NCI-H345 treated with DMSO at 0.1 percent for 48 hours (cell line): ENCODE measurements around the gene CELF4.

ENCODE experiments used
- DNase-seq: peaks from one replicate; lab custom pipeline; 2025; ENCODE audit not compliant: unreplicated experiment; lab: John Stamatoyannopoulos, UW

The CELF4 gene

DNA sequence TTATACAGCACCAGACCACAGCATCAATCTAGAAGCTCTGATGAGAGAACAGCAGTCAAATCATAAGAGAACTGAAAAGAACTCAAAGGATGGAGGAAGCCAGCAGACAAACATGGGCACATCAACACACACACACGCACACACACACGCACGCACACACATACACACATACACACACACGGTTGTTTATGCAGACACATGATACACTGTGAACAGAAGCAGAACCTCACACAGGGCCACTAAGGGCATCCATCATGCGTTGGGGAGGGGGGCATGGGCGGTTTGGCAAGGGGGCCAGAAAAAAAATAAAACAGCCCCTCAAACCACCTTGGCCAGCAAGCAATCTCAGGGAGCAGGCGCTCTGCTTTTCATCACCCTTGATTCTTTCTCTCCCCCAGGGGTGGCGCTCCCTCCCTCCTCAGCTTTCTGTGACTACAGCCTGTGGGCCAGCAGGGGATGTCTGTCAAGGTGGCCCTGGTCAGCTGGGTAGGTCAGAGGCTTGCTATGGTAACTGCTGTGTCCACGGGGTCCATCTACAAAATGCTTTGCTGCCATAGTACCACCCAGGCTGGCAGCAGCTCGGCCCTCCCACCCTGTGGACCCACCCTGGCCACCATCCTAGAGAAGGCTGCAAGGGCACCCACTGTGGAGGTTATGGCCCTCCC is 318.0 kb downstream of the CELF4 start:
- DNase-seq: no peak

DNA sequence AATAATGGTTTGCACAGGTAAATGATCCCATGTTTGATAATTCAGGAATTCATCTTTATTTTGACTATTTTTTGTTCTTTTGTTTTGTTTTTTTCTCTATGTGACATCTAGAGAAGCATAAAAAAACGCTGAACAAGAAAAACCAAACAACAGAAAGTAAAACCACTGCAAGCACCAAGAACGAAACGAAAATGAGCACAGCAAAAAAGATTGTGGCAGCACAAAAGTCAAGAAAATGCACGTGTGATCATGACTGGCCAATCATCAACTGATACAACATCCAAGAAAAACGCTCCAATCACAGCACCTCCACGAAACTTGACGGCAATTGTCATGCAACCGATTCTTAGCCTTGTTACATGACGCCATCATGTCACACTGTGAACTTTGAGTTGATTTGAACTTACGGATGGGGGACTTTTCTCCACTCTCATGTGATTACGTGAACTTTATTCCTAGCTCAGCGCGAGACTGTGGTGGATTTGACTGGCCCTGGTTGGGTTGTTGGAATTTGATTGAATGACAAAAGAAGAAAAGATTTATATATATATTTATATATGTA is 318.7 kb downstream of the CELF4 start:
- no peak for DNase-seq

DNA sequence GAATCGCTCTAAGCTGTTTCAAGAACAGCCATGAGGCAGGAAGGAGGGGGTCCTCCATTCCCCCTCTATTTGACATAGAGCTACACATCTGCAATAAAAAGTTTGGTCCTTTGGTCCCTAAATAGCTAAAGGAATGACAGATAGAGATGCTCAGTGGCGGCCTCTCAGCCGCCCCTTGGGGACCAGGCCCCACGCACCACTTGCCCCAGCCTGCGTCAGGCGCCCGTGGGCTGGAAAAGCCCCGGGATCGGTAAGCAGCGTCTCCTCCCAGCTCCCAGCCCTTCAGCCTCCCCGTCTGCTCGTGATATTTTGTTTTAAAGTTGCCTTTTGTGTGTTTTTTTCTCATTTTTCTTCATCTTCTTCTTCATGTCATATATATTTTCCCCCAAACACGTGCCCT is 321.0 kb downstream of the CELF4 start:
- no peak for DNase-seq

DNA sequence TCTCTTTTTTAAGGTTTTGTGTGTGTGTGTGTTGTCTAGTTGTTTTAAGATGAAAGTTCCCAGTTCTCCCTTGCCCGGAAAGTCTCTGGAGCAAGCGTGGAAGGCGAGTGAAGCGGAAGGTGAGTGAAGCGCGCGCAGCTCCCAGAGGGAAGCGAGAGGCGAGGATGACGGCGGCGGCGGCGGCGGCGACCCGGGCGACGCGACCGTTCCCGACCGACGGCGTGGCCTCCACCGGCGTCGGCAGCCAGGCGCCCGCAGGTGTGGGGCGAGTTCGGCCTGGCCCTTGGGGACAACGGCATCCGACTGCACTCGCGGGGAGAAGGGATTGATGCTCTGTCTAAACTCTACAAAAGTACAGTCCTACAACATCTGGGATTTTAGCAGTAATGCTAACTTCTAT is 321.9 kb downstream of the CELF4 start:
- DNase-seq: no peak

DNA sequence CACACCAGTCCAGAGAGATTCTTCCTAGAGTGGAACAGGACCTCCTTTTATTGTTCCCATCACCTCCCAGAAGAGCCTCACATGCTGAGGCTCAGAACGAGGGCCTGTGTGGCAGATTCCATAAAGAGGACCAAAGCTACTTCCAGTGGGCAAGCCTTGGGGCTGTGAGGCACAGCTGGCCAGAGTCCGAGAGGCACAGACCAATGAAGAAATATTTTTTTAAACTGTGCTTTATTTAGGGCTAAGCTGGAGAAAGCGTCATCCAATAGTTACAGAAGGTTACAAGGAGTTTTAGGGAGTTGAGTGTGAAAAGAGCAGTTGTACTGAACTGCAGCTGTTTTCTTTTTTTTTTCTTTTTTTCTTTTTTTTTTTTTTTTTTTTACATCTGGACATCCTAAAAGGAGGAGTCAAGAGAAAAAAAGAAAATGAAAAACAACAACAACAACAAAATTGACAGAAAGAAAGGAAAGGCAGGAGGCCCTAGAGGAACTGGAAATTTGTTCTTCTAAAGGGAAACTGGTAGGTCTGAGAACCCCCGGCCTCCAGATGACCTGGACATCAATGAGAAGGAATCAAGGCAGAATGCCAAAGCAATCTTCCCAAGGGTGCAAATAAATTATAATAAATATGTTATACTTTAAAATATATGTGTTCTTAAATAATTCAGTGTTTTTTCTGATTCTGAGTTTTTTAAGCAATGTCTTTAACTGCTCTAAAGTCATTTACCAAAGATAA is 322.6 kb downstream of the CELF4 start:
- no peak for DNase-seq

DNA sequence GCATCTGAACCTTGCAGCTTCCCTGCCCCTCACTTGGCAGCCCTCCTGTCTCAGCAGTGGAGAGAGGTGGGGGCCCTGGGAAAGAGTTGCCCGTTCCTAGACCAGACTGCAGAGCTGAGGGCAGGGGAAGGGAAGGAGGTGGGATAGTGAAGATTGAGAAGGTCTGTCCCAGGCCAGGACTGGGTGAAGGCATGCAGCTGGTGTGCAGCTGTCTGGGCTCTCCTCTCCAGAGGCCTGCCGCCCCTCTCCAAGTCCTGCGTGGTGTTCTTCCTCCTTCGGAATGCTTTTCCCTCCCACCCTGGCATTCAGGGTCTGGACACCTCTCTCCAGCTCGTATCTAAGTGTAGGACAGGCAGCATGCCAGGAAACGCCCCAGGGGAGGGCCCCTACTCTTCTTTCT is 323.5 kb downstream of the CELF4 start:
- DNase-seq: no peak

DNA sequence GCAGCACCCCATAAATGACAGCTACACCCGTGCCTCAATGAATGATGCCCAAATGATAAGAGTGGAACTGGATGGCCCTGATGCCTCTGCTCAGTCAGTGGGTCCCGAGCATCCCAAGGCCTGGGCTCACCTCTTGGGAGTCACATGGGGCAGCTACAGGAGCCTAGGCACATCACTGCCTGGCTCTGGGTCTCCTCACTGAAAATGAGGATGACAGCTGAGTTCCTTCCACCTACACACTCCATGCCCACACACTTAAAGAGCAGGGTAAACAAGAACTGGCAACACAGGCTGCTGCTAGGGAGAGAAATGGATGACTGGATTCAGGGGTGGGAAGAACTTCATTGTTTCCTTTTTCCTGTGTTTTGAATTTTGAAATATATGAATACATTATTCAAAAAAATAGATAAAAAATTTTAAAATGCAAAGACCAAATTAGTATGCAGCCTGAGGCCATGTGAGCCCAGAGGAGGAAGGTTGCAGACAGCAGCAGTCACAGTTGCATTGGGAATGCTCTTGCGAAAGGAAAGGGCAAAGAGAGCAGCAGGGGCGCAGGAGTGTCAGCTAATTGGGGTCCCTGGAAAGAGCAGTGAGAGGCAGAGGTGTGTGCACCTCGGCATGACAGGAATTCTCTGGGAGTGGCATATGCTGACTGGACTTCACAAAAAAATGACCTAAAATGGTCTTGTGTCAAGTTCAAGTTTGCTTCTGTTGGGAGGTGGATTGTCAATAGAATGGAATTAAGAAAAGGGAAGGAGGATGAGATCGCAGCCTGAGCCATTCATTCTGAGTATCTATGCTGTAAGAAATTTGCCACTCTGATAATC is 327.1 kb downstream of the CELF4 start:
- DNase-seq: no peak

DNA sequence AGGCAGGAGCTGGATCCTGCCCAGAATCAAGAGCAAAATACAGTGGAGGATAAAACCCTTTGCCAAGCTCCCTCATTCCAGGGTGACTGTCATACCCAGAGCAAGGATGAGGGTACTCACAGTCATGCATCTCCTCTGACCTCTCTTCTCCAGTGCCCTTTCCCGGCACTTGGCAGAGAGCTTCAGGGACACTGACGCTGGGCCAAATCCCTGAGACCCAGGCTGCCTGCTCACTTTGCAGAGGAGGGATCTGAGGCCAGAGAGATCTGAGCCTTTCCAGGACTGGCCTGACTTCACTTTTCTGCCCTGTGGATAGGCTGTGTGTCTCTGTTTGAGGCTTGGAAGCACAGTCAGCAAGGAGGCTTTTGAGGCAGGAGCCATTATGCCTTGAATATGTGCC is 330.0 kb downstream of the CELF4 start:
- DNase-seq: no peak

DNA sequence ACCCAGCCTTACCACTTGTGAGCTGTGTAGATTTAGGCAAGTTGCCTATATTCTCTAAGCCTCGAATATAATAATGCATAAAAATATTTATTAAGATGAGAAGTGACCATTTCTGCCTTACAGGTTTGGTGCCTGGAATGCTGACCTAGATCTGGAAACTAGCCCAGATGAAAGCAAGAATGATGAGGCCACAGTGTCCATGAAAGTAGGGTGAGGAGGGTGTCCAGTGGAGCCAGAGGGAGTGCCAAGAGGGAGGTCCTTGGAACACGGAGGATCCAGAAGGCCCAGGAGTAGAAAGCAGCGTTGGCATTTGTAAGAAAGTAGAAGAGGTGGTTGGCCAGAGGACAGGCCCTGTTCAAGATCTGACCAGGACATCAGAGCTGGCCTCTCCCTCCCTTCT is 334.3 kb downstream of the CELF4 start:
- no peak for DNase-seq

DNA sequence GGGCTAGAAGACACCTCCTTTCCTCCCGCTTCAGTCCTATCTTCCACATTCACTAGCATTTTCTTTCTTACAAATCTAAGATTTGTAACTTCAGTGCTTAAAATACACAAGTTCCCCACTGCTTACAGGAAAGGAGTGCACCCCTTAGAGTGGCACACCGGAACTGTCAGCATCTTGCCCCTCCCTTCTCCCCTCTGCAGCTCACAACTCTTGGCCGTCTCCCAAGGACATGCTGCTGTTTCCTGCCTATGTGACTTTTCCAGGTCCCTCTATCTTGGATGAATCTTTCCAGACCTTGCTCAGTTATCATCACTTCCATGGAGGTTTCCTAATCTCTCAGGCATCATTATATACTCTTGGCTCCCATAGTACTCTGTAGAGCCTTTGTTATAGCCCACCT is 334.8 kb downstream of the CELF4 start:
- no peak for DNase-seq

DNA sequence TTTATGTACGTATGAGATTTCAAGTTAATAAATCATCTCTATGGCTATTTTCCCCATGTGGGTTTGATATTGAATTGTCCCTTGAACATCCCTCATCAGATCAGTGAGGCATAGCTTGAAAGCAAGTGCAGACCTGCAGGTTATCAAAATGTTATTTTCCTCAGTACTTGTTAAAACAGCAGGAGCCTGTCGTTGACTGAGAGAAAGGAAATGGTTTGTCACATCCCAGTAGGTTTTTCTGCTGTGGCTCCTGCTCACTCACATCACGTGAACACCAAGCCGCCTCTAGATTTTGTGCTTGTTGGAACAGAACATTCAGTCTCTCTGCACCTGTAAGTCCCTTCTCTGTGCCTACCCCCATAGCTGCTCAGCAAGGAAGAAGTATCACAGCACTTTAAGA is 340.3 kb downstream of the CELF4 start:
- DNase-seq: peak; percentile 26

DNA sequence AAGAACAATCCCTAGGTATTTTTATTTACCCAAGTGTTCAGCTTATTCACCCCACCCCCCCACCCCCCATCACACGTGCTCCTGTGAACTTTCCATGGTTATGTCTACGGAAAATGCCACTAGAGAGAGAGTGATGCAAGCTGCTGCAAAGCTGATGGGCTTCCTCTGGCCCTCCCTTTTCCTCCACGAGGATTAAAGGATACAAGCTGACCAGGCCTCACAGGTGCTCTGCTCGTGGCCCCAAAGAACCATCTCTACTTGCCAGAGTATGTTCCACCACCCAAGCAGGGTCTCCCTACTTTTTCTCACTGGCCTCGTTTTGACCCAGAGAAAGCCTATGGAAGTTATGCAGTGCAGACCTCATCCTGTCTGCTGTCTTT is 342.6 kb downstream of the CELF4 start:
- DNase-seq: no peak

DNA sequence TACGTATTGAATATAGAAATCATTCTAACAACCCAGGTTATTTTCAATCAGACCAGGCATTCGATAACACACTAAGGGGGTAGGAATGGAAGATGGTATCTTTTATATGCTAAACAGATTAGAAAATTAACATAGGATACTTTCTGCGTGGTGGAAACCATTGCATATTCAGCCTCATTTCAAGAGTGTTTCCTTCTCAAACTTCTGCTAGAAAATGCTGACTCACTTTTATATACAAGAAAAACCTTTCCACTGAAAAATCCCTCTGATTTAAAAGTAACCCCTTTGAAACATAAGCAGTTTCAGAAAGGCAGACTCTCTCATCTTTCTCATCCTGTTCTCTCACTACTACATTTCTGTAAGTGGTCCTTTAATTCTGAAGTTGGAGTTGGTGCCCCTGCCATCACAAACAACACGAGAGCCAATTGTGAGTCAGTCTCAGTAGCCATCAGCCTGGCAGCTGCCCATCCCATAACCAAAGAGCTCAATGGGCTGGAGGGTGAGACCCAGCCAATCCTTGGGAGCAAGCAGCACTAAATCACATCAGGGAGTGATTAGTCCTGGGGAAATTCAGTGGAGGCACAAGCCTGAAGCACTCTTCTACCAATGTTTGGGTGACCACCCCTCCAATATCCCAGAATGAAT is 343.1 kb downstream of the CELF4 start:
- no peak for DNase-seq

DNA sequence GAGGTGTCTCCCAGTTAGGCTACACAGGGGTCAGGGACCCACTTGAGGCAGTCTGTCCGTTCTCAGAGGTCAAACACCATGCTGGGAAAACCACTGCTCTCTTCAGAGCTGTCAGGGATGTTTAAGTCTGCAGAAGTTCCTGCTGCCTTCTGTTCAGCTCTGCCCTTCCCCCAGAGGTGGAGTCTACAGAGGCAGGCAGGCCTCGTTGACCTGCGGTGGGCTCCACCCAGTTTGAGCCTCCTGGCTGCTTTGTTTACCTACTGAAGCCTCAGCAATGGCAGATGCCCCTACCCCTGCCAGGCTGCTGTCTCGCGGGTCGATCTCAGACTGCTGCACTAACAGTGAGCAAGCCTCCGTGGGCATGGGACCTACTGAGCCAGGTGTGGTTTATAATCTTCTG is 346.3 kb downstream of the CELF4 start:
- DNase-seq: no peak

DNA sequence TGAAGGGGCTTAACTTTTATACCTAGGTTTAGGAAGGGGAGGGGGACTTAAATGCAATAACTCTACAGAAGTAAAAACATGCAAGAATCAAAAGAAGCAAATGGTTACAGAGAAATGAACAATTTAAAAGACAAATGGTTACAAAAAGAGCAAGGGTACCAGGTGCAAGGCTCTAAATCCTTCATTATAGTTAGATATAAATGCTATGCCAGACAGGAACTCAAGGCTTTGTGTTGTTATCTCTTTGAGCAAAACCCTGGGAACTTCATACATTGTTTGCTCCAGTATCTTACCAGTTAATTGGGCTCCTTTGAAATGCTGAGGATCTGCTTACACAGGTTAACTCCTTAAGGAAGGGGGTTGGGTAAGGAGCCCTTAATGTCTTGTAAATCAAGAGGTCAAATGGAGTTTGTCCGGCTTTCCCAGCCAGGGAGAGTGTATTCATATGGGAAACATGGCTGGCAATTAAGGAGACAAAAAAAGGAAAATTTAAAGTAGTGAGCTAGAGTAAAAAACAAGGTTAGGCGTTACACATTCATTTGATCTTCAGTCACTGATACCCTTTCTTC is 347.5 kb downstream of the CELF4 start:
- DNase-seq: no peak

DNA sequence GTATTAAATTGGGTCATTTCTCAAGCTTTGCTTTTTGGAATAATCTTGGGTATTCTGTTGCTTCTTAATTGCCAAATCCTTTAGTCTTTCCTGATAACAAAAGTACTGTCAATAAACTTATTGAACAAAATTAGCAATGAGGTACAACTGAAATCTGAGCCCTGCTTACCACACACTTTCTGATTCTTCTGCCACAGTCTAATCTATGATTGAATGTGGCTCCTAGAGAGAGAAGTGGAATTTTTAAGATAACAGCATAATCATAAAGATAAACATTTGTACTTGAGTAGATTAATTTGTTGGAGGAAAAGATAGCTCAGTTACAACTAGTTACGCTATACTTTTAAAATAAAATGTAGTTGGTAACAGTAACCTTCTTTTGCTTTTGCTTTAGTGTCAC is 354.8 kb downstream of the CELF4 start:
- DNase-seq: no peak

DNA sequence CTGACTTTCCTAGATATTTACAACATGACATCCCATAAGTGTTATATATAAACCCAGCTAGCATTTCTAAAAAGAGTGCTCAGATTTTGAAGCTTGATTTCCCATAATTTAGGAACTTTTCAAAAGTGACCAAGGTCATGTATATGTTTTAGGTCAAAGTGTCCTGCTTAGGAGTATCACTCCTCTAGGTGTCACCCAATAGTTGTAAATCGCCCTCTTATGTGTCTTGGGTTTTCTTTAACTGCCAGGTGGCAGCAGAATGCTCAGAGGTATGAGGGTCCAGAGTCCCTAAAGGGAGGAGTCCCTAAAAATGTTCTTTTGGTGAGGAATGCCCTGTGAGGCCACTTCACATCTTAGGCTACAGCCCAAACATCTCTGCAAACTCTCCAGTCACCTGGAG is 358.3 kb downstream of the CELF4 start:
- DNase-seq: no peak

DNA sequence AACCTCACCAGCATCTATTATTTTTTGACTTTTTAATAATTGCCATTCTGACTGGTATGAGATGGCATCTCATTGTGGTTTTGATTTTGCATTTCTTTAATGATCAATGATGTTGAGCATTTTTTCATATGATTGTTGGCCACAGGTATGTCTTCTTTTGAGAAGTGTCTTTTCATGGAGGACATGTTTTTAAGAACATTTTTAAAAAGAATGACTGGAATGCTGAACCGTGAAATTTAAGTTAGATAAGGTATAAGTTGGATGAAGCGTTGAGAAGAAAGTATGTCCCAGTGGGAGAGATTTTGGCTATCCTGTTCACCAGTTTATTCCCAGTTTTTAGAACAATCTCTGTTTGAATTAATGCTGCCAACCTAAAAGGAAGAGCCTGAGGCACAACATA is 365.9 kb downstream of the CELF4 start:
- no peak for DNase-seq
